Uterus (tissue), 4 donors: ENCODE measurements around the gene PCDH9. TPM values are rescaled to one million over a fixed set of nuclear protein-coding genes. Genes with fewer than 3 reads are reported as not detected.

Experiments
- DNase-seq, 2 donors: peaks; one replicate each; pipeline ENCODE4 v3.0.0-alpha.2; 2019 to 2020
- H3K27ac ChIP-seq, 2 donors: fragments of 200-600 bp; sonication (generic); 1 replicate in 1 of 2; 2 replicates in 1 of 2; pipeline ENCODE4 v1.5.1; 2016 to 2018
- H3K27me3 ChIP-seq, 2 donors: fragments of 200-600 bp; sonication (generic); one replicate each; pipeline ENCODE4 v1.5.1; 2018 to 2019; ENCODE audit warnings: control low read depth in 1 of 2
- H3K36me3 ChIP-seq, 2 donors: fragments of 200-600 bp; sonication (generic); one replicate each; pipeline ENCODE4 v1.5.1; 2019; ENCODE audit warnings: control low read depth in 1 of 2
- H3K4me1 ChIP-seq, 2 donors: fragments of 200-600 bp; sonication (generic); one replicate each; pipeline ENCODE4 v1.5.1; 2018 to 2019; ENCODE audit warnings: control low read depth in 1 of 2
- H3K4me3 ChIP-seq, 2 donors: fragments of 200-600 bp; sonication (generic); 1 replicate in 1 of 2; 2 replicates in 1 of 2; pipeline ENCODE4 v1.5.1; 2018 to 2019; ENCODE audit warnings: mild to moderate bottlenecking in 1 of 2
- H3K9me3 ChIP-seq, 2 donors: fragments of 200-600 bp; sonication (generic); one replicate each; pipeline ENCODE4 v1.5.1; 2019; ENCODE audit warnings: control low read depth in 1 of 2
- POLR2A ChIP-seq, 2 donors: fragments of 450-650 bp; IDR thresholded peaks; one replicate each; pipeline ENCODE4 v1.6.1; 2016; ENCODE audit warnings: antibody characterized with exemption in 2 of 2, mild to moderate bottlenecking in 1 of 2, moderate library complexity in 1 of 2
- intact Hi-C: fragments of 100-400 bp; cut with DNase I; formaldehyde crosslinking; loops from one replicate; pipeline ENCODE4 v1.15.1; 2023; ENCODE audit warnings: low total_unique reads
- total RNA-seq, 4 donors: library from RNA; depleted of rRNA in 3 of 4; stranded (reverse); fragments of >200 nt in 3 of 4; gene quantifications; one replicate each; pipeline versions ENCODE4 v1.1.0 to v1.2.4, GENCODE V29; 2014 to 2023
- TF ChIP-seq, protein P1 (sequence below), 4 experiments: fragments of 200-600 bp in 2 of 4; fragments of 450-650 bp in 2 of 4; sonication (generic) in 2 of 4; IDR thresholded peaks; one replicate each; pipeline ENCODE4 v1.5.1; 2016 to 2019; ENCODE audit warnings: antibody characterized with exemption in 4 of 4, mild to moderate bottlenecking in 2 of 4, moderate library complexity in 1 of 4
- donor health status: DM: yes; HTN: yes; CAD: no.

Gene PCDH9
- total RNA-seq, 4 donors from 2014 or later = 0.51 to 45.7 (median 2.1) TPM

DNA sequence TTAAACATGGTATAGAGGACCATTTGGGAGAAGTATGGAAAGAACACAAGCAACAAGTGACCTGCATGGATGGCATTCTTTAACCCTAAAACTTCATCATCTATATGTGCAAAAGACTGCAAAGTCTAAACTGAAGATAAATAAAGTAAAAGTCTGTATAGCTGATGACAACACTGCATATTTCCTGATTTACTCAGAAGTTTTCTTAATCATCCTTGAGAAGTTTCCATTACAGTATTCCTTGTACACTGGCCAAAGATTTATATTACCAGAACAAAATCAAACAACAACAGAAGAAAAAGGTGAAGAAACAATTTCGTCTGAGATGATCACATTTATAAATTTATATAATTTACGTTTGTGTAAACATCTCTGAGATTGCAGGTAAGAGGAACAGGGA is 805.7 kb downstream of the PCDH9 start:
- Histone ChIP-seq H3K4me3 (no peak overlapping the region), H3K27me3 (no peaks in the 10 kb centered on the region), H3K27ac (no peak overlapping the region), H3K36me3 (no peaks in the 10 kb centered on the region), H3K9me3 (no peaks in the 10 kb centered on the region), H3K4me1 (no peaks in the 10 kb centered on the region)
- TF ChIP-seq, protein P1, sequence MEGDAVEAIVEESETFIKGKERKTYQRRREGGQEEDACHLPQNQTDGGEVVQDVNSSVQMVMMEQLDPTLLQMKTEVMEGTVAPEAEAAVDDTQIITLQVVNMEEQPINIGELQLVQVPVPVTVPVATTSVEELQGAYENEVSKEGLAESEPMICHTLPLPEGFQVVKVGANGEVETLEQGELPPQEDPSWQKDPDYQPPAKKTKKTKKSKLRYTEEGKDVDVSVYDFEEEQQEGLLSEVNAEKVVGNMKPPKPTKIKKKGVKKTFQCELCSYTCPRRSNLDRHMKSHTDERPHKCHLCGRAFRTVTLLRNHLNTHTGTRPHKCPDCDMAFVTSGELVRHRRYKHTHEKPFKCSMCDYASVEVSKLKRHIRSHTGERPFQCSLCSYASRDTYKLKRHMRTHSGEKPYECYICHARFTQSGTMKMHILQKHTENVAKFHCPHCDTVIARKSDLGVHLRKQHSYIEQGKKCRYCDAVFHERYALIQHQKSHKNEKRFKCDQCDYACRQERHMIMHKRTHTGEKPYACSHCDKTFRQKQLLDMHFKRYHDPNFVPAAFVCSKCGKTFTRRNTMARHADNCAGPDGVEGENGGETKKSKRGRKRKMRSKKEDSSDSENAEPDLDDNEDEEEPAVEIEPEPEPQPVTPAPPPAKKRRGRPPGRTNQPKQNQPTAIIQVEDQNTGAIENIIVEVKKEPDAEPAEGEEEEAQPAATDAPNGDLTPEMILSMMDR (IDR thresholded peaks at IDR 0.05) = no peak
- no peak for TF ChIP-seq POLR2A (IDR thresholded peaks at IDR 0.05)
- DNase-seq = no peak
- intact Hi-C loops = no loop called here

DNA sequence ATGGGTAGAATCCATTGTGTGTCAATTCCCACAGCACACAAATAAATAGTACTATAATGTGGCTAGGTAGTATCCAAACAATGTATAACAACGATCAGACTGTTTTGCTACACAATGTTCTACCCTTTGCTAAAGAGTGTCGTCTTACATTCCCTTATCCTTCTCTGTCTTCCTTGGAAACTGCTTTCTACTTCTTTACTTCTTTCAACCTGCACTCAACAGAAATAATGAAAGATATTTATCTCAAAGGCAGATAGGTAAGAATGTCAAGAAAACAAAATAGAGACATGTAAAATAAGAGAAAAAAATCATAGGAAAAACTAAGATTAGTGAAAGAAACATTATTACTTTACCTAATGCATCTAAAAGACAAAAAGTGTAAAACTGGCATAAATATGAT is 814.7 kb downstream of the PCDH9 start:
- no peak for TF ChIP-seq POLR2A (IDR thresholded peaks at IDR 0.05)
- TF ChIP-seq, protein P1 (IDR thresholded peaks at IDR 0.05) = no peak
- Histone ChIP-seq H3K27ac (no peak overlapping the region), H3K4me3 (no peak overlapping the region), H3K27me3 (no peaks in the 10 kb centered on the region), H3K36me3 (no peaks in the 10 kb centered on the region), H3K4me1 (no peaks in the 10 kb centered on the region), H3K9me3 (no peaks in the 10 kb centered on the region)
- intact Hi-C loops = no loop called here
- no peak for DNase-seq

DNA sequence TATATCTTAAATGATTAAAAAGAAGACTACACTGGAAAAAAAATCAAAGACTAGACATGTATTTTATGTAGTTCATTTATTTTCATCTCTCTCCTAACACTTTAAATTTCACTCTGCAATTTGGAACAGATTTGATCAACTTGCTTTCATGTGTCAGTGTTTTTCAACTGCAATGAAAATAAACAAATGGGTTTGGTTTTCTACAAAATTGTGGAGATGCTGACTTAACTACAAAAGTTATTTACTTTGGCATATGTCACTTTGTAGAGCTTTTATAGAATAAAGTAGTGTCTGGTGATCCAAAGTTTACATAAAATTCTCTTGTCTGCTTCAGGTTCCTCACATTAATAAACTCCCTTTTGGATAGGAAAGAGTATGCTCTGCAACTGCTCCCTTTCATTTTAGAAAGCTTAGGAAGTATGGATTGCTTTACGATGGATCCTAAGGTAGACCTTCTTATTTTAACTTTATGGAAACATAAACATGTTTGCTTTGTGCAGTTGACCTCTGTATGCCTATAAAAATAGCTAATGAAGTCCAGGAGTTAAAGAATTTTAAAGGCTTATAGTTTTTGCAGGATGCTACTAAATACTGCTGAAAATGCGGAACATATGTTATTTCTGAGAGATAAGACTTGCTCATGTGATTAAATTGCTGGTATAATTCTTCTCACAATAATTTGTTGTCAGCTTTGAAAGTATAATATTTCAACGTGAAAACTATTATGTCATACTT is 815.9 kb downstream of the PCDH9 start:
- no peaks in the 10 kb centered on the region for H3K27me3 ChIP-seq
- TF ChIP-seq POLR2A (IDR thresholded peaks at IDR 0.05) = no peak
- TF ChIP-seq, protein P1 (IDR thresholded peaks at IDR 0.05) = no peak
- H3K36me3 ChIP-seq = no peaks in the 10 kb centered on the region
- H3K4me3 ChIP-seq = no peak overlapping the region
- intact Hi-C loops = no loop called here
- no peaks in the 10 kb centered on the region for H3K9me3 ChIP-seq
- no peak overlapping the region for H3K27ac ChIP-seq
- no peaks in the 10 kb centered on the region for H3K4me1 ChIP-seq
- DNase-seq = no peak

DNA sequence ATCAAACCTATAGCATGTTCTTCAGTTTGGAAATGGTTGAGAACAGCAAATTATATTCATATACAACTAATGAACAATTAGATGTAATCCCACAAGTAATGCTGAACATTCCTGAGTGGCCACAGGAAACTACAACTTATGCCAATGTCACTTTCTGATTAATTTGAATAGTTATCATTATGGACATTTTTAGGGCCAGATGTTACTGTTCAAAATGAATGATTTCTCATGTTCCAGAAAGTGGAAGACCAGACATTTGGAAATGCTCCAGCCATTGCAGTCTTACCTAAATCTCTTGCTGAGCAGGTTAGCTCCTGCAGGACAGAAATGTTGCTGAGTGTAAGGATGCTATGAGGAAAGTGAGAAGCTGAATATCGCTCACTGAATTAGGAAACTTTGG is 819.8 kb downstream of the PCDH9 start:
- no peaks in the 10 kb centered on the region for H3K4me1 ChIP-seq
- TF ChIP-seq, protein P1 (IDR thresholded peaks at IDR 0.05) = no peak
- no peak for TF ChIP-seq POLR2A (IDR thresholded peaks at IDR 0.05)
- no peaks in the 10 kb centered on the region for H3K9me3 ChIP-seq
- H3K27ac ChIP-seq = no peak overlapping the region
- DNase-seq = no peak
- H3K4me3 ChIP-seq = no peak overlapping the region
- no peaks in the 10 kb centered on the region for H3K36me3 ChIP-seq
- intact Hi-C loops = no loop called here
- no peaks in the 10 kb centered on the region for H3K27me3 ChIP-seq

DNA sequence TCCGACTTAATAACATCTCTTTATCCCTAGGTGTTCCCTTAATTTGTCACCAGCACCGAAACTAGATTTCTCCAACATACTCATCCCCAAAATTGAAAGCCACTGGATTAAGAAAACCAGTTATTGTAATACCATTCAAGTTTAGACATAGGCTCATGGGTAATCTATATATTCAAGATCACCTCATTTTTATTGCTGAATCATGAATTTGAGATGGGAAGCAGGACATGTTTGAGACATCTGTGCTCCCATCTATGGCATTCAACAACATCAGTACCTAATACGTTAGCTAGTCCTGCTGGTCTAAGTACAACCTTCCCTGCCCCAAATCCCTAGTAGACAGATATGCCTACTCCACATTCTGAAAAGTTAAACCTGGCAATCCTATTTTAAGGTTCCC is 820.6 kb downstream of the PCDH9 start:
- intact Hi-C loops = no loop called here
- no peaks in the 10 kb centered on the region for H3K9me3 ChIP-seq
- DNase-seq = no peak
- H3K36me3 ChIP-seq = no peaks in the 10 kb centered on the region
- H3K4me3 ChIP-seq = no peak overlapping the region
- H3K4me1 ChIP-seq = no peaks in the 10 kb centered on the region
- no peak overlapping the region for H3K27ac ChIP-seq
- no peaks in the 10 kb centered on the region for H3K27me3 ChIP-seq
- no peak for TF ChIP-seq POLR2A (IDR thresholded peaks at IDR 0.05)
- TF ChIP-seq, protein P1 (IDR thresholded peaks at IDR 0.05) = no peak
